ENCODE data around the gene NT5C1A. TPM values are rescaled to one million over a fixed set of nuclear protein-coding genes. Genes with fewer than 3 reads are reported as not detected.
A peak's percentile ranks its signal among the peaks of the same experiment; 100 is the strongest.

NT5C1A gene
- total RNA-seq, 8 experiments from 2014 or later, result 0.22 to 2.0 (median 1.0) TPM; not detected in 3

- no peak overlapping the region for H3K27ac ChIP-seq
- WGBS, 10 experiments, result 60 to 100% (median 83%) methylated on average over 1 to 6 of the region's 16 CpGs; no CpG with 5 or more reads in 7 of the 10 experiments
- peaks cover 12 to 13% of the 10 kb centered on the region in 2 donors for H3K4me1 ChIP-seq (replicated peaks in 1 of 2)
- in situ Hi-C loops (cut with MboI; ENCODE audit: low pct_unique_long_range_greater_than_20kb in 2 of 9, low sequenced_read_pairs in 9 of 9, unreplicated experiment in 9 of 9), result no loop called here
- ATAC-seq (replicated peaks in 6 of 8), result no peak
- H3K4me3 ChIP-seq, result no peak overlapping the region
Measured at GRCh38 chr1:39626646-39627045, 45.3 kb downstream of the NT5C1A start.

DNA sequence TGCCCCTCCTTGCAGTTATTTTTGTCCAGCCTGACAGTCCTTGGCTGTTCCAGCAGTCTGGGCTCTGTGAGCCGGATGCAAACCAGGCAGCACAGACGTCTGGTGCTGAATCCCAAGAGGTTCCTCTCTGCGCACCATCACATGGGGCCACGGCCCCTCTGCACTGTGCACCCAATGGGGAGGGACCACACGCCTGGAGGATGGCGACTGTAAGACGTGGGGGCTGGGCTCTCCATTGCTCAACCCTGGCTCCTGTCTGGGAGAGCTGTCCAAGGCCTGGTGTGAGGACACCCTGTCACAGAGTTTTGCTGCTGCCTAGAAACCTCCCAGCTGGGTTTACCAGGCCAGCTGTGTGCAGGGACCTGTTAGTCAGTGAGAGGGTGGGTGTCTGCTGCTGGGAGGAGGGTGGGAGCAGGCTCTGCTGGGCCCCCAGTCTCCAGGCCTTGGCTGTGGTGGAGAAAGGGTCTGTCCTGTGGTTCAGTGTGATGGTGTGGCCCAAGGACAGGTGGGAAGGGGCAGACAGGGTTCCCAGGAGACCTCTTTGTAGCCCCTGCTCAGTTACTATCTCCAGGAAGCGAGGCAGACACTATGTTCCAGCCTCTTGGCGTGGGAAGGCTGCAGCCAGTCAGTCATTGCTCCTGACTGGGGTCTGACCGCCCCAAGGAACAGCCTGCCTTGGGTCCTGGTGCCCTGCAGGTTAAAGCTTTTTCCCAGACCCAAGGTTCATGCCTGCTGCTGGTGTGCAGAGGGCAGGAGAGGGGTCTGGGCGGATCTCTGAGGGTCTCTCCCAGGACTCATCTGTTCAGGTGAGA, 46.2 kb downstream of the NT5C1A start:
- H3K4me3 ChIP-seq, result no peak overlapping the region
- 0 to 100% (median 71%) methylated on average over 1 to 7 of the region's 11 CpGs; no CpG with 5 or more reads in 3 of the 10 experiments for WGBS, 10 experiments
- peak overlapping the region; percentile 1 for H3K27ac ChIP-seq
- ATAC-seq (replicated peaks in 6 of 8), result peak; percentile 62 to 98 (median 95)
- peaks cover 12 to 13% of the 10 kb centered on the region in 2 donors for H3K4me1 ChIP-seq (replicated peaks in 1 of 2)
- in situ Hi-C loops (cut with MboI; ENCODE audit: low pct_unique_long_range_greater_than_20kb in 2 of 9, low sequenced_read_pairs in 9 of 9, unreplicated experiment in 9 of 9), result no loop called here

GRCh38 chr1:39625009-39625408, 46.9 kb downstream of the NT5C1A start:
- in situ Hi-C loops (cut with MboI; ENCODE audit: low pct_unique_long_range_greater_than_20kb in 2 of 9, low sequenced_read_pairs in 9 of 9, unreplicated experiment in 9 of 9), result no loop called here
- Histone ChIP-seq H3K4me3 (no peak overlapping the region), H3K4me1 (replicated peaks in 1 of 2) (peaks cover 12 to 13% of the 10 kb centered on the region in 2 donors), H3K27ac (no peak overlapping the region)
- WGBS, 10 experiments, result 40 to 88% (median 77%) methylated on average over 1 to 4 of the region's 8 CpGs; no CpG with 5 or more reads in 4 of the 10 experiments
- ATAC-seq (replicated peaks in 6 of 8), result no peak

- WGBS, 10 experiments, result 67 to 91% (median 80%) methylated on average over 1 to 5 of the region's 6 CpGs; no CpG with 5 or more reads in 5 of the 10 experiments
- Histone ChIP-seq H3K4me1 (replicated peaks in 1 of 2) (peaks cover 12 to 13% of the 10 kb centered on the region in 2 donors), H3K4me3 (no peak overlapping the region), H3K27ac (no peak overlapping the region)
- in situ Hi-C loops (cut with MboI; ENCODE audit: low pct_unique_long_range_greater_than_20kb in 2 of 9, low sequenced_read_pairs in 9 of 9, unreplicated experiment in 9 of 9), result loop anchor here in 3 of 9 experiments (25.0 kb wide), 1 partner anchor 89 kb away; no protein-coding TSS in a partner anchor
- ATAC-seq (replicated peaks in 6 of 8), result no peak
Measured at GRCh38 chr1:39623053-39623452, 48.9 kb downstream of the NT5C1A start.

- ATAC-seq (replicated peaks in 6 of 8), result no peak
- 50 to 100% (median 83%) methylated on average over 1 to 3 of the region's 3 CpGs; no CpG with 5 or more reads in 2 of the 10 experiments for WGBS, 10 experiments
- H3K4me3 ChIP-seq, result no peak overlapping the region
- H3K27ac ChIP-seq, result no peak overlapping the region
- peaks cover 12 to 13% of the 10 kb centered on the region in 2 donors for H3K4me1 ChIP-seq (replicated peaks in 1 of 2)
- in situ Hi-C loops (cut with MboI; ENCODE audit: low pct_unique_long_range_greater_than_20kb in 2 of 9, low sequenced_read_pairs in 9 of 9, unreplicated experiment in 9 of 9), result loop anchor here in 3 of 9 experiments (25.0 kb wide), 1 partner anchor 90 kb away; no protein-coding TSS in a partner anchor
Measured at GRCh38 chr1:39622427-39622826, 49.5 kb downstream of the NT5C1A start.

DNA sequence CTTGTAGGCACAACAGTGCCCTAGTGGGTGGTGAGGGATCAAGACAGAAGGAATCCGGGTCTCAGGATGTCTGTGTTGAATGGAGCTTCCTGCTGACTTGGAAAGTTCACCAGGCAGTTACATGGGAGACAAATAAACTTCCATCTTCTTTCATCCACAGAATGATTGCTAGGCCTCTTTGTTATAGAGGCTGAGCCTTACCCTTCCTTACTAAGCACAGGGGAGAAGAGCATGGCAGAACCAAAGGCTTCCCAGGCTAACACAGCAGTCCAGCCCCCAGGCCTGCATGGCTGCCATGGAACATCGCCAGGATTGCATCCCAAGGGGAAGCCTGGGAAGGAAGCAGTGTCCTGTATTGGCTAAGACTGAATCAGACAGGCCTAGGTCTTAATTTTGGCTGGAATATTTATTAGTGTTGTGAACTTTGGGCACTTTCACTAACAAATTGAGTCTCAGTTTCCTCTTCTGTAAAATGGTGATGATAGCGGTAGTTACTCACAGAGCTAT, 51.2 kb downstream of the NT5C1A start:
- no peak for ATAC-seq (replicated peaks in 6 of 8)
- 70 to 100% (median 86%) methylated on average over 1 to 3 of the region's 3 CpGs; no CpG with 5 or more reads in 1 of the 10 experiments for WGBS, 10 experiments
- H3K4me1 ChIP-seq (replicated peaks in 1 of 2), result peaks cover 8 to 9% of the 10 kb centered on the region in 2 donors
- in situ Hi-C loops (cut with MboI; ENCODE audit: low pct_unique_long_range_greater_than_20kb in 2 of 9, low sequenced_read_pairs in 9 of 9, unreplicated experiment in 9 of 9), result loop anchor here in 3 of 9 experiments (25.0 kb wide), 1 partner anchor 92 kb away; no protein-coding TSS in a partner anchor
- no peak overlapping the region for H3K4me3 ChIP-seq
- no peak overlapping the region for H3K27ac ChIP-seq

DNA sequence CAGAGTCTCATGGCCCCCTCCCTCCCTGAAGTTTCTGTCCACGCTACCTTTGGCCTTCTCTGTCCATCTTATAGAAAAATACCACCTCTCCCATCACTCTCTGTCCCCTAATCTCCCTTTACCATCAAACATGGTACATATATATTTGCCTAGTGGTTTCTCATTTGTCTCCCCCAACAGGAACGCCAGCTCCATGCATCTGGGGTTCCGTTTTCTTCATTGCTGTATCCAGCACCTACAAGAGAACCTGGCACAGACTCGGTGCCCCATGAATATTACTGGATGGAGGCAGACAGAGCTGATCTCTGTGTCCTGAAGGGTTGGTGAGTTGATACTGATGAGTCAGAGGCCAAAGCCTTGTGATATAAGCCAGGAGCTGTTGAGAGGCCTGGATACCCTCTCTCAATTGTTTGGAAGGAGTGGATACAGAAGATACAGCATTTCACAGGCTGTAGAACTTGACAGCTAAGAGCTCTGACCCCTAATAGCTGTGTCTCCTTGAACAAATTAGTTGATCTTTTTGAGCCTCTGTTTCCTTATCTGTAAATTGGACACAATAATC, 54.3 kb downstream of the NT5C1A start:
- no peak overlapping the region for H3K4me3 ChIP-seq
- WGBS, 10 experiments, result 40 to 77% (median 65%) methylated on average over 1 to 4 of the region's 4 CpGs; no CpG with 5 or more reads in 4 of the 10 experiments
- peaks cover 0 to 4% of the 10 kb centered on the region in 2 donors for H3K4me1 ChIP-seq (replicated peaks in 1 of 2)
- H3K27ac ChIP-seq, result no peak overlapping the region
- in situ Hi-C loops (cut with MboI; ENCODE audit: low pct_unique_long_range_greater_than_20kb in 2 of 9, low sequenced_read_pairs in 9 of 9, unreplicated experiment in 9 of 9), result loop anchor here in 3 of 9 experiments (25.0 kb wide), 1 partner anchor 95 kb away; no protein-coding TSS in a partner anchor
- no peak for ATAC-seq (replicated peaks in 6 of 8)

GRCh38 chr1:39615086-39615673, 56.7 kb downstream of the NT5C1A start:
- in situ Hi-C loops (cut with MboI; ENCODE audit: low pct_unique_long_range_greater_than_20kb in 2 of 9, low sequenced_read_pairs in 9 of 9, unreplicated experiment in 9 of 9), result loop anchor here in 3 of 9 experiments (25.0 kb wide), 1 partner anchor 97 kb away; no protein-coding TSS in a partner anchor
- ATAC-seq (replicated peaks in 6 of 8), result peak in 5 of 8 experiments; percentile 24 to 77 (median 74)
- H3K4me1 ChIP-seq (replicated peaks in 1 of 2), result peaks cover 0 to 4% of the 10 kb centered on the region in 2 donors
- 45 to 100% (median 80%) methylated on average over 2 to 8 of the region's 8 CpGs; no CpG with 5 or more reads in 2 of the 10 experiments for WGBS, 10 experiments
- H3K4me3 ChIP-seq, result no peak overlapping the region
- H3K27ac ChIP-seq, result no peak overlapping the region

GRCh38 chr1:39614488-39614887, 57.4 kb downstream of the NT5C1A start:
- Histone ChIP-seq H3K4me1 (replicated peaks in 1 of 2) (peaks cover 0 to 4% of the 10 kb centered on the region in 2 donors), H3K4me3 (no peak overlapping the region), H3K27ac (no peak overlapping the region)
- ATAC-seq (replicated peaks in 6 of 8), result no peak
- 68 to 100% (median 91%) methylated on average over 1 to 6 of the region's 6 CpGs; no CpG with 5 or more reads in 2 of the 10 experiments for WGBS, 10 experiments
- in situ Hi-C loops (cut with MboI; ENCODE audit: low pct_unique_long_range_greater_than_20kb in 2 of 9, low sequenced_read_pairs in 9 of 9, unreplicated experiment in 9 of 9), result loop anchor here in 3 of 9 experiments (25.0 kb wide), 1 partner anchor 98 kb away; no protein-coding TSS in a partner anchor

DNA sequence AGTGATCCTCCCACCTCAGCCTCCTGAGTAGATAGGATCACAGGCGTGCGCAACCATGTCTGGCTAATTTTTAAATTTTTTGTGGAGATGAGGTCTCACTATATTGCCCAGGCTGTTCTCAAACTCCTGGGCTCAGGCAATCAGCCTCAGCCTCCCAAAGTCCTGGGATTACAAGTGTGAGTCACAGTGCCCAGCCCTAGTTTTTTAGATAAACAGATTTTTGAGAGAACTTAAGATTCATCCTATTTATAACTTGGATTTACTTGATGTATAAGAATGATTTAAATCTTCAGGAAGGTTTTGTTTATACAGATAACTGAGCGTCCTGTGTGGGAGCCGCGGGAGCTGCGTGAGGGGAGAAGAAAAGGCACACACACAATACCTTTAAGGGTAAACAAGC, 58.7 kb downstream of the NT5C1A start:
- WGBS, 10 experiments, result 68 to 100% (median 80%) methylated on average over 4 to 6 of the region's 6 CpGs; no CpG with 5 or more reads in 2 of the 10 experiments

GRCh38 chr1:39609618-39610331, 62.1 kb downstream of the NT5C1A start:
- 0 to 87% (median 25%) methylated on average over 1 to 17 of the region's 42 CpGs; no CpG with 5 or more reads in 3 of the 10 experiments for WGBS, 10 experiments
- Histone ChIP-seq H3K4me3 (no peak overlapping the region), H3K4me1 (replicated peaks in 1 of 2) (no peaks in the 10 kb centered on the region), H3K27ac (no peak overlapping the region)
- in situ Hi-C loops (cut with MboI; ENCODE audit: low pct_unique_long_range_greater_than_20kb in 2 of 9, low sequenced_read_pairs in 9 of 9, unreplicated experiment in 9 of 9), result loop anchor here in 6 of 9 experiments (10.0 to 25.0 kb wide), 4 partner anchors 45 to 115 kb away; no protein-coding TSS in a partner anchor
- ATAC-seq (replicated peaks in 6 of 8), result peak; percentile 23 to 97 (median 52)

More for the DNA sequence above, 58.7 kb downstream of the NT5C1A start:
- Histone ChIP-seq H3K27ac (no peak overlapping the region), H3K4me1 (replicated peaks in 1 of 2) (peaks cover 0 to 4% of the 10 kb centered on the region in 2 donors), H3K4me3 (no peak overlapping the region)
- in situ Hi-C loops (cut with MboI; ENCODE audit: low pct_unique_long_range_greater_than_20kb in 2 of 9, low sequenced_read_pairs in 9 of 9, unreplicated experiment in 9 of 9), result loop anchor here in 3 of 9 experiments (25.0 kb wide), 1 partner anchor 99 kb away; no protein-coding TSS in a partner anchor
- ATAC-seq (replicated peaks in 6 of 8), result no peak

All from motor neuron (in vitro differentiated cells).